Right lobe of liver (tissue), 6 donors: ENCODE results near the gene EPS8L2. TPM values are rescaled to one million over a fixed set of nuclear protein-coding genes. Genes with fewer than 3 reads are reported as not detected.

Source experiments
- ATAC-seq, 4 donors: fragments of 200-7000 bp; cut with Tn5 transposase; one replicate each; pipeline ENCODE4 v1.9.1; 2020; ENCODE audit warnings: mild to moderate bottlenecking in 4 of 4, moderate library complexity in 4 of 4
- DNase-seq, 3 donors: peaks; one replicate each; pipeline ENCODE4 v3.0.0-alpha.2; 2020
- H3K27ac ChIP-seq, 3 donors: fragments of 200-600 bp; one replicate each; pipeline ENCODE4 v1.8.0; 2022
- H3K27me3 ChIP-seq, 2 donors: fragments of 200-600 bp; one replicate each; pipeline ENCODE4 v1.8.0; 2022
- H3K36me3 ChIP-seq, 4 donors: fragments of 200-600 bp; sonication (generic) in 1 of 4; one replicate each; pipeline versions ENCODE4 v1.5.1 to v1.8.0; 2017 to 2022; ENCODE audit warnings: control low read depth in 1 of 4
- H3K4me1 ChIP-seq, 4 donors: fragments of 200-600 bp; sonication (generic) in 1 of 4; one replicate each; pipeline versions ENCODE4 v1.5.1 to v1.8.0; 2017 to 2022; ENCODE audit warnings: control low read depth in 1 of 4
- H3K4me3 ChIP-seq, 3 donors: fragments of 200-600 bp; one replicate each; pipeline ENCODE4 v1.8.0; 2022
- H3K9me3 ChIP-seq, 4 donors: fragments of 200-600 bp; sonication (generic) in 1 of 4; one replicate each; pipeline versions ENCODE4 v1.5.1 to v1.8.0; 2017 to 2022; ENCODE audit warnings: control low read depth in 1 of 4
- CTCF ChIP-seq, 4 donors: fragments of 200-600 bp in 3 of 4; fragments of 450-650 bp in 1 of 4; IDR thresholded peaks; one replicate each; pipeline versions ENCODE4 v1.5.1 to v1.8.0; 2016 to 2022; ENCODE audit warnings: antibody characterized with exemption in 4 of 4, mild to moderate bottlenecking in 2 of 4
- POLR2A ChIP-seq: fragments of 450-650 bp; IDR thresholded peaks from one replicate; pipeline ENCODE4 v1.6.1; 2017; ENCODE audit warnings: antibody characterized with exemption, mild to moderate bottlenecking
- WGBS: methylation state at CpG from one replicate; pipeline ENCODE4 v1.1.6; 2018; ENCODE audit warnings: low coverage, low lambda C conversion rate; ENCODE audit not compliant: insufficient coverage; ENCODE audit errors: missing lambda C conversion rate; 5-methylcytosine and 5-hydroxymethylcytosine counted together
- intact Hi-C, 2 donors: fragments of 100-400 bp; cut with DNase I; formaldehyde crosslinking; loops; one replicate each; pipeline versions ENCODE4 v1.11.2 to v1.14.1; 2022
- total RNA-seq, 6 experiments: library from RNA; depleted of rRNA in 2 of 6; stranded (reverse); fragments of >200 nt in 2 of 6; fragmentation: NEBNext Ultra II Directional in 3 of 6; extraction: Animal tissue kit (Norgen Biotek cat#: 25700) in 3 of 6; gene quantifications; one replicate each; pipeline versions ENCODE4 v1.1.0 to v1.2.4, GENCODE V29; 2016 to 2023
- donor health status: DM: no; HTN: yes; CAD: no.
- donor health status: DM: no; HTN: no; CAD: no.
- donor health status: DM: no; HTN: no; CAD: no.
- donor health status: DM: no; HTN: yes; CAD: no.
- donor health status: DM: no; HTN: yes; CAD: no.

The EPS8L2 gene
- total RNA-seq, 6 experiments from 2014 or later: 95.8 to 184 (median 120) TPM

- 67% methylated on average over 1 of the region's 16 CpGs for WGBS
- Histone ChIP-seq H3K4me3 (peak overlapping the region; percentile 67 to 91 (median 86)), H3K36me3 (no peaks in the 10 kb centered on the region), H3K4me1 (peaks cover 0 to 49% (median 22%) of the 10 kb centered on the region in 4 donors), H3K9me3 (no peaks in the 10 kb centered on the region), H3K27me3 (no peaks in the 10 kb centered on the region), H3K27ac (peak overlapping the region in 2 of 3 donors; percentile 53 to 77)
- peak in 1 of 3 donors; percentile 50 for DNase-seq
- TF ChIP-seq POLR2A (no peak), CTCF (IDR thresholded peaks at IDR 0.05) (no peak)
- no peak for ATAC-seq
- intact Hi-C loops: no loop called here
Measured at GRCh38 chr11:707817-708420, 1.9 kb downstream of the EPS8L2 start.

- peak in 1 of 3 donors; percentile 50 for DNase-seq
- no CpG with 5 or more reads among the region's 7 CpGs for WGBS
- H3K4me1 ChIP-seq: peaks cover 0 to 49% (median 22%) of the 10 kb centered on the region in 4 donors
- no peak for ATAC-seq
- TF ChIP-seq CTCF (IDR thresholded peaks at IDR 0.05): no peak
- TF ChIP-seq POLR2A: no peak
- intact Hi-C loops: no loop called here
- H3K4me3 ChIP-seq: peak overlapping the region; percentile 67 to 91 (median 86)
- H3K27me3 ChIP-seq: no peaks in the 10 kb centered on the region
- no peaks in the 10 kb centered on the region for H3K9me3 ChIP-seq
- H3K36me3 ChIP-seq: no peaks in the 10 kb centered on the region
- peak overlapping the region in 1 of 3 donors; percentile 77 for H3K27ac ChIP-seq
Measured at GRCh38 chr11:708511-708910, 2.5 kb downstream of the EPS8L2 start.

- H3K4me3 ChIP-seq: no peak overlapping the region
Measured at GRCh38 chr11:709109-709997, 3.3 kb downstream of the EPS8L2 start.

GRCh38 chr11:714436-714835 lies 8.4 kb downstream of the EPS8L2 start:
- no peaks in the 10 kb centered on the region for H3K27me3 ChIP-seq
- peaks cover 0 to 9% (median 2%) of the 10 kb centered on the region in 4 donors for H3K36me3 ChIP-seq
- intact Hi-C loops: no loop called here
- H3K4me3 ChIP-seq: no peak overlapping the region
- ATAC-seq (no peak), DNase-seq (no peak)
- 100% methylated on average over 2 of the region's 6 CpGs for WGBS
- no peak overlapping the region for H3K27ac ChIP-seq
- no peaks in the 10 kb centered on the region for H3K9me3 ChIP-seq
- peaks cover 0 to 25% (median 10%) of the 10 kb centered on the region in 4 donors for H3K4me1 ChIP-seq
- no peak for TF ChIP-seq CTCF (IDR thresholded peaks at IDR 0.05)
- TF ChIP-seq POLR2A: no peak

More at GRCh38 chr11:709109-709997, 3.3 kb downstream of the EPS8L2 start:
- intact Hi-C loops: no loop called here
- TF ChIP-seq CTCF (IDR thresholded peaks at IDR 0.05): no peak
- no peak for TF ChIP-seq POLR2A
- Histone ChIP-seq H3K4me1 (peaks cover 0 to 43% (median 19%) of the 10 kb centered on the region in 4 donors), H3K27ac (peak overlapping the region in 1 of 3 donors; percentile 37), H3K27me3 (no peaks in the 10 kb centered on the region), H3K36me3 (no peaks in the 10 kb centered on the region), H3K9me3 (no peaks in the 10 kb centered on the region)
- 14% methylated on average over 1 of the region's 27 CpGs for WGBS
- no peak for ATAC-seq
- peak in 1 of 3 donors; percentile 64 for DNase-seq
